Measurements from ENCODE around the gene EVC2.

DNA sequence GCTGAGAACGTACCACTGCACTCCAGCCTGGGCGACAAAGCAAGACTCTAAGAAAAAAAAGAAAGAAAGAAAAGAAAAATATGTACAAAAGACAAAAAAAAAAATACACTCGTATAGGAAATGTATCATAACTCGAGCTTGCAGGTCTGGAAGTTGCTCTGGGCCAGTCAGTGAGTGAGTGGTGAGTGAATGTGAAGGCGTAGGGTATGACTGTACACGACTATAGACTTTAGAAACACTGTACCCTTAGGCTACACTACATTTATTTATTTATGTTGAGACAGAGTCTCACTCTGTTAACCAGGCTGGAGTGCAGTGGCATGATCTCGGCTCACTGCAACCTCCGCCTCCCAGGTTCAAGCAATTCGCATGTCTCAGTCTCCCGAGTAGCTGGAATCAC is 29.4 kb downstream of the EVC2 start:
- TF ChIP-seq POLR2A (IDR thresholded peaks at IDR 0.05; ENCODE audit: low read depth, low read length) (no peak), EZH2 (IDR thresholded peaks at IDR 0.05; ENCODE audit: borderline replicate concordance, control insufficient read depth, low read depth, low read length) (no peak), YY1 (IDR thresholded peaks at IDR 0.05; ENCODE audit: low read depth, low read length) (no peak), CTCF (IDR thresholded peaks at IDR 0.05 in 2 of 3, conservative IDR thresholded peaks at IDR 0.05 in 1 of 3; ENCODE audit: control insufficient read depth in 2 of 3, extremely low read depth in 1 of 3, insufficient read depth in 1 of 3, low read depth in 3 of 3, low read length in 3 of 3) (no peak), CHD1 (IDR thresholded peaks at IDR 0.05; ENCODE audit: low read depth, low read length) (no peak), POLR2AphosphoS5 (IDR thresholded peaks at IDR 0.05; ENCODE audit: low read length) (no peak), GABPA (IDR thresholded peaks at IDR 0.05; ENCODE audit: low read depth) (no peak), KDM1A (IDR thresholded peaks at IDR 0.05; ENCODE audit: borderline replicate concordance) (no peak), JUNB (IDR thresholded peaks at IDR 0.05) (no peak)
- TF ChIP-seq, protein P1, sequence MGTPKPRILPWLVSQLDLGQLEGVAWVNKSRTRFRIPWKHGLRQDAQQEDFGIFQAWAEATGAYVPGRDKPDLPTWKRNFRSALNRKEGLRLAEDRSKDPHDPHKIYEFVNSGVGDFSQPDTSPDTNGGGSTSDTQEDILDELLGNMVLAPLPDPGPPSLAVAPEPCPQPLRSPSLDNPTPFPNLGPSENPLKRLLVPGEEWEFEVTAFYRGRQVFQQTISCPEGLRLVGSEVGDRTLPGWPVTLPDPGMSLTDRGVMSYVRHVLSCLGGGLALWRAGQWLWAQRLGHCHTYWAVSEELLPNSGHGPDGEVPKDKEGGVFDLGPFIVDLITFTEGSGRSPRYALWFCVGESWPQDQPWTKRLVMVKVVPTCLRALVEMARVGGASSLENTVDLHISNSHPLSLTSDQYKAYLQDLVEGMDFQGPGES (IDR thresholded peaks at IDR 0.05), result no peak
- TF ChIP-seq, protein P2, sequence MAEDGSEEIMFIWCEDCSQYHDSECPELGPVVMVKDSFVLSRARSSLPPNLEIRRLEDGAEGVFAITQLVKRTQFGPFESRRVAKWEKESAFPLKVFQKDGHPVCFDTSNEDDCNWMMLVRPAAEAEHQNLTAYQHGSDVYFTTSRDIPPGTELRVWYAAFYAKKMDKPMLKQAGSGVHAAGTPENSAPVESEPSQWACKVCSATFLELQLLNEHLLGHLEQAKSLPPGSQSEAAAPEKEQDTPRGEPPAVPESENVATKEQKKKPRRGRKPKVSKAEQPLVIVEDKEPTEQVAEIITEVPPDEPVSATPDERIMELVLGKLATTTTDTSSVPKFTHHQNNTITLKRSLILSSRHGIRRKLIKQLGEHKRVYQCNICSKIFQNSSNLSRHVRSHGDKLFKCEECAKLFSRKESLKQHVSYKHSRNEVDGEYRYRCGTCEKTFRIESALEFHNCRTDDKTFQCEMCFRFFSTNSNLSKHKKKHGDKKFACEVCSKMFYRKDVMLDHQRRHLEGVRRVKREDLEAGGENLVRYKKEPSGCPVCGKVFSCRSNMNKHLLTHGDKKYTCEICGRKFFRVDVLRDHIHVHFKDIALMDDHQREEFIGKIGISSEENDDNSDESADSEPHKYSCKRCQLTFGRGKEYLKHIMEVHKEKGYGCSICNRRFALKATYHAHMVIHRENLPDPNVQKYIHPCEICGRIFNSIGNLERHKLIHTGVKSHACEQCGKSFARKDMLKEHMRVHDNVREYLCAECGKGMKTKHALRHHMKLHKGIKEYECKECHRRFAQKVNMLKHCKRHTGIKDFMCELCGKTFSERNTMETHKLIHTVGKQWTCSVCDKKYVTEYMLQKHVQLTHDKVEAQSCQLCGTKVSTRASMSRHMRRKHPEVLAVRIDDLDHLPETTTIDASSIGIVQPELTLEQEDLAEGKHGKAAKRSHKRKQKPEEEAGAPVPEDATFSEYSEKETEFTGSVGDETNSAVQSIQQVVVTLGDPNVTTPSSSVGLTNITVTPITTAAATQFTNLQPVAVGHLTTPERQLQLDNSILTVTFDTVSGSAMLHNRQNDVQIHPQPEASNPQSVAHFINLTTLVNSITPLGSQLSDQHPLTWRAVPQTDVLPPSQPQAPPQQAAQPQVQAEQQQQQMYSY (CRISPR knock-in tag; IDR thresholded peaks at IDR 0.05), result no peak
- TF ChIP-seq, protein P3, sequence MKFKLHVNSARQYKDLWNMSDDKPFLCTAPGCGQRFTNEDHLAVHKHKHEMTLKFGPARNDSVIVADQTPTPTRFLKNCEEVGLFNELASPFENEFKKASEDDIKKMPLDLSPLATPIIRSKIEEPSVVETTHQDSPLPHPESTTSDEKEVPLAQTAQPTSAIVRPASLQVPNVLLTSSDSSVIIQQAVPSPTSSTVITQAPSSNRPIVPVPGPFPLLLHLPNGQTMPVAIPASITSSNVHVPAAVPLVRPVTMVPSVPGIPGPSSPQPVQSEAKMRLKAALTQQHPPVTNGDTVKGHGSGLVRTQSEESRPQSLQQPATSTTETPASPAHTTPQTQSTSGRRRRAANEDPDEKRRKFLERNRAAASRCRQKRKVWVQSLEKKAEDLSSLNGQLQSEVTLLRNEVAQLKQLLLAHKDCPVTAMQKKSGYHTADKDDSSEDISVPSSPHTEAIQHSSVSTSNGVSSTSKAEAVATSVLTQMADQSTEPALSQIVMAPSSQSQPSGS (IDR thresholded peaks at IDR 0.05; ENCODE audit: low read length), result no peak

Measured in GM12878 (cell line).